MCF 10A (cell line): ENCODE data around the gene INTS1. TPM values are rescaled to one million over a fixed set of nuclear protein-coding genes. Genes with fewer than 3 reads are reported as not detected.

Experiments used
- BruUV-seq: library from RNA; stranded (reverse); fragments of 400-500 nt; replicated peaks from 2 replicates; lab custom pipeline; 2021; lab: Mats Ljungman, UMichigan
- CTCF ChIA-PET: fragments of 300-600 bp; sonication (Branson Sonifier 250); formaldehyde crosslinking; extraction: SDS; loops from one replicate; lab custom pipeline; 2021; ENCODE audit warnings: antibody characterized with exemption, inconsistent platforms; lab: Yijun Ruan, JAX
- POLR2A ChIA-PET: fragments of 300-600, 350-650 bp; sonication (Branson Sonifier 250); formaldehyde crosslinking; extraction: SDS; loops from one replicate; lab custom pipeline; 2020; ENCODE audit warnings: antibody characterized with exemption, inconsistent platforms; lab: Yijun Ruan, JAX
- DNase-seq: peaks from one replicate; pipeline ENCODE4 v3.0.0-alpha.2; 2018; ENCODE audit not compliant: unreplicated experiment
- H3K27ac Mint-ChIP-seq: one replicate; pipeline ENCODE4 v1.8.0; 2022; ENCODE audit warnings: mild to moderate bottlenecking, low read depth, mixed read lengths; ENCODE audit not compliant: unreplicated experiment
- H3K27me3 Mint-ChIP-seq: one replicate; pipeline ENCODE4 v1.8.0; 2022; ENCODE audit warnings: mixed read lengths; ENCODE audit not compliant: insufficient read depth, unreplicated experiment
- H3K36me3 Mint-ChIP-seq: one replicate; pipeline ENCODE4 v1.8.0; 2022; ENCODE audit warnings: mild to moderate bottlenecking, moderate library complexity, mixed read lengths; ENCODE audit not compliant: insufficient read depth, unreplicated experiment
- H3K4me1 Mint-ChIP-seq: one replicate; pipeline ENCODE4 v1.8.0; 2022; ENCODE audit warnings: mixed read lengths; ENCODE audit not compliant: insufficient read depth, unreplicated experiment
- H3K4me3 Mint-ChIP-seq: one replicate; pipeline ENCODE4 v1.8.0; 2022; ENCODE audit warnings: mild to moderate bottlenecking, moderate library complexity, mixed read lengths; ENCODE audit not compliant: unreplicated experiment
- H3K9me3 Mint-ChIP-seq: one replicate; pipeline ENCODE4 v1.8.0; 2022; ENCODE audit warnings: mixed read lengths; ENCODE audit not compliant: unreplicated experiment
- CTCF ChIP-seq: fragments of 200-600 bp; IDR thresholded peaks from one replicate; pipeline ENCODE4 v1.8.0; 2022; ENCODE audit warnings: antibody characterized with exemption, mild to moderate bottlenecking; ENCODE audit not compliant: unreplicated experiment
- intact Hi-C: fragments of 100-400 bp; cut with micrococcal nuclease; formaldehyde crosslinking; loops from 2 replicates; pipeline ENCODE4 v1.14.1; 2022
- total RNA-seq: library from RNA; stranded (reverse); gene quantifications from 2 replicates; pipeline ENCODE4 v1.2.3, GENCODE V29; 2022

INTS1 gene
- total RNA-seq, 1 experiment from 2014 or later: 86.3 TPM

GRCh38 chr7:1459512-1459892 is 44.7 kb downstream of the INTS1 start:
- H3K27me3 Mint-ChIP-seq: no peaks in the 10 kb centered on the region
- H3K4me3 Mint-ChIP-seq: peak overlapping the region; percentile 78
- peaks cover 4% of the 10 kb centered on the region for H3K36me3 Mint-ChIP-seq
- POLR2A ChIA-PET: interaction anchor here (1.0 to 2.6 kb wide), 2 partner anchors 96 to 301 kb away, joined by 3 to 9 read pairs; partner anchors contain the start of gene TMEM184A
- H3K9me3 Mint-ChIP-seq: no peaks in the 10 kb centered on the region
- CTCF ChIA-PET: no interaction called here
- DNase-seq: peak; percentile 98
- no TSS peak for BruUV-seq
- intact Hi-C loops: no loop called here
- H3K27ac Mint-ChIP-seq: no peak overlapping the region
- no peak for TF ChIP-seq CTCF
- H3K4me1 Mint-ChIP-seq: peaks cover 37% of the 10 kb centered on the region

GRCh38 chr7:1458683-1459511 is 45.3 kb downstream of the INTS1 start, which contains the start of gene MICALL2:
Gene MICALL2, minus strand, starts transcription at chr7:1459470. Its CDS starts 144 bp downstream, at chr7:1459326.
- Mint-ChIP-seq H3K4me1 (peaks cover 42% of the 10 kb centered on the region), H3K27ac (peak within 1 kb of the TSS; percentile 73), H3K4me3 (peak within 1 kb of the TSS; percentile 78), H3K9me3 (no peaks in the 10 kb centered on the region), H3K27me3 (no peaks in the 10 kb centered on the region), H3K36me3 (peaks cover 4% of the 10 kb centered on the region)
- TSS peak; percentile 43 for BruUV-seq
- intact Hi-C loops: no loop called here
- no peak for TF ChIP-seq CTCF
- CTCF ChIA-PET: interaction anchor here (0.5 to 1.2 kb wide), 4 partner anchors 28 to 371 kb away, joined by 3 to 4 read pairs (median 4); partner anchors contain the start of gene GPER1
- POLR2A ChIA-PET: interaction anchor here (0.6 to 2.6 kb wide), 5 partner anchors 18 to 301 kb away, joined by 3 to 9 read pairs (median 3); partner anchors contain the start of gene TMEM184A
- peak; percentile 93 for DNase-seq

- H3K27ac Mint-ChIP-seq: no peak overlapping the region
- peaks cover 41% of the 10 kb centered on the region for H3K4me1 Mint-ChIP-seq
- H3K9me3 Mint-ChIP-seq: no peaks in the 10 kb centered on the region
- H3K36me3 Mint-ChIP-seq: peaks cover 4% of the 10 kb centered on the region
- CTCF ChIA-PET: interaction anchor here (0.7 to 1.4 kb wide), 4 partner anchors 16 to 370 kb away, joined by 3 to 11 read pairs (median 4); partner anchors contain the start of gene GPER1
- no peak for TF ChIP-seq CTCF
- DNase-seq: peak; percentile 37
- peak overlapping the region; percentile 78 for H3K4me3 Mint-ChIP-seq
- POLR2A ChIA-PET: interaction anchor here (0.5 to 2.6 kb wide), 7 partner anchors 17 to 896 kb away, joined by 3 to 9 read pairs (median 3); partner anchors contain the start of genes SUN1 and TMEM184A
- no peaks in the 10 kb centered on the region for H3K27me3 Mint-ChIP-seq
- intact Hi-C loops: no loop called here
- BruUV-seq: no TSS peak
These were observed 46.1 kb downstream of the INTS1 start for GRCh38 chr7:1457949-1458682.
